Osteoblast (primary cell): ENCODE results near the gene FBXL4. TPM values are rescaled to one million over a fixed set of nuclear protein-coding genes. Genes with fewer than 3 reads are reported as not detected.

Experiments used
- DNase-seq: peaks from one replicate; pipeline ENCODE4 v3.0.0; 2011; ENCODE audit warnings: low spot score, mixed read lengths; ENCODE audit not compliant: insufficient read length; ENCODE audit errors: missing footprints
- H2AFZ ChIP-seq: 2 replicates; pipeline ENCODE4 v1.6.0; 2011; ENCODE audit warnings: mild to moderate bottlenecking, low read length
- H3K27ac ChIP-seq: 2 replicates; pipeline ENCODE4 v1.5.1; 2011; ENCODE audit warnings: mild to moderate bottlenecking, low read depth, low read length, moderate library complexity
- H3K27me3 ChIP-seq: 2 replicates; pipeline ENCODE4 v1.6.0; 2012; ENCODE audit warnings: mild to moderate bottlenecking, control low read depth, inconsistent platforms, low read length, moderate library complexity; ENCODE audit not compliant: insufficient read depth
- H3K36me3 ChIP-seq: 2 replicates; pipeline ENCODE4 v1.5.1; 2011; ENCODE audit warnings: mild to moderate bottlenecking, low read length, control low read depth, moderate library complexity; ENCODE audit not compliant: insufficient read depth
- H3K4me1 ChIP-seq: 2 replicates; pipeline ENCODE4 v1.5.1; 2011; ENCODE audit warnings: mild to moderate bottlenecking, low read length, control low read depth, moderate library complexity; ENCODE audit not compliant: insufficient read depth
- H3K4me2 ChIP-seq: 2 replicates; pipeline ENCODE4 v1.6.0; 2011; ENCODE audit warnings: mild to moderate bottlenecking, low read length; ENCODE audit not compliant: insufficient read depth
- H3K4me3 ChIP-seq: fragments of 200-600 bp; sonication (generic); 3 replicates; pipeline ENCODE4 v1.5.1; 2012; ENCODE audit warnings: mild to moderate bottlenecking, low read length, inconsistent platforms; ENCODE audit not compliant: insufficient read depth
- H3K79me2 ChIP-seq: 2 replicates; pipeline ENCODE4 v1.6.0; 2012; ENCODE audit warnings: mild to moderate bottlenecking, low read length, control low read depth, inconsistent platforms; ENCODE audit not compliant: insufficient read depth
- H3K9me3 ChIP-seq: 2 replicates; pipeline ENCODE4 v1.5.1; 2011; ENCODE audit warnings: low read depth, low read length, control low read depth
- H4K20me1 ChIP-seq: 2 replicates; pipeline ENCODE4 v1.6.0; 2012; ENCODE audit warnings: mild to moderate bottlenecking, low read length, control low read depth; ENCODE audit not compliant: insufficient read depth
- CTCF ChIP-seq: IDR thresholded peaks from 2 replicates; pipeline ENCODE4 v1.5.1; 2011; ENCODE audit warnings: mild to moderate bottlenecking, low read depth, low read length, moderate library complexity; ENCODE audit errors: extremely low read depth
- total RNA-seq: library from RNA; depleted of rRNA; stranded (reverse); fragments of >200 nt; gene quantifications from 2 replicates; pipeline ENCODE4 v1.2.3, GENCODE V29; 2012

Gene FBXL4
- total RNA-seq, 1 donor, result 18.8 TPM

- no peak overlapping the region for H3K4me2 ChIP-seq
- no peaks in the 10 kb centered on the region for H3K36me3 ChIP-seq
- no peaks in the 10 kb centered on the region for H4K20me1 ChIP-seq
- no peak overlapping the region for H3K27ac ChIP-seq
- H3K79me2 ChIP-seq, result no peaks in the 10 kb centered on the region
- H3K9me3 ChIP-seq, result no peaks in the 10 kb centered on the region
- no peak for TF ChIP-seq CTCF
- no peak overlapping the region for H2AFZ ChIP-seq
- peaks cover 74% of the 10 kb centered on the region for H3K27me3 ChIP-seq
- peak; percentile 30 for DNase-seq
- no peak overlapping the region for H3K4me3 ChIP-seq
- peaks cover 15% of the 10 kb centered on the region for H3K4me1 ChIP-seq
Measured at GRCh38 chr6:98830146-98830545, 117.6 kb downstream of the FBXL4 start.

- Histone ChIP-seq H3K27ac (no peak overlapping the region), H3K4me3 (no peak overlapping the region), H3K27me3 (peaks cover 83% of the 10 kb centered on the region), H3K4me2 (no peak overlapping the region), H2AFZ (no peak overlapping the region), H3K9me3 (no peaks in the 10 kb centered on the region), H4K20me1 (no peaks in the 10 kb centered on the region), H3K79me2 (no peaks in the 10 kb centered on the region), H3K36me3 (no peaks in the 10 kb centered on the region), H3K4me1 (peaks cover 15% of the 10 kb centered on the region)
- DNase-seq, result peak; percentile 44
- TF ChIP-seq CTCF, result no peak
Measured at GRCh38 chr6:98828941-98829411, 118.8 kb downstream of the FBXL4 start.

- peak; percentile 82 for DNase-seq
- H2AFZ ChIP-seq, result no peak overlapping the region
- TF ChIP-seq CTCF, result no peak
- no peaks in the 10 kb centered on the region for H3K36me3 ChIP-seq
- H3K27me3 ChIP-seq, result peaks cover 90% of the 10 kb centered on the region
- no peak overlapping the region for H3K27ac ChIP-seq
- no peak overlapping the region for H3K4me2 ChIP-seq
- no peaks in the 10 kb centered on the region for H3K79me2 ChIP-seq
- peaks cover 10% of the 10 kb centered on the region for H3K4me1 ChIP-seq
- H3K4me3 ChIP-seq, result no peak overlapping the region
- H3K9me3 ChIP-seq, result no peaks in the 10 kb centered on the region
- H4K20me1 ChIP-seq, result no peaks in the 10 kb centered on the region
Measured at GRCh38 chr6:98828211-98828788, 119.4 kb downstream of the FBXL4 start.

GRCh38 chr6:98827295-98828159 is 120.2 kb downstream of the FBXL4 start:
- no peak overlapping the region for H2AFZ ChIP-seq
- H3K36me3 ChIP-seq, result no peaks in the 10 kb centered on the region
- peaks cover 91% of the 10 kb centered on the region for H3K27me3 ChIP-seq

More at GRCh38 chr6:98827295-98828159, 120.2 kb downstream of the FBXL4 start:
- no peak overlapping the region for H3K4me2 ChIP-seq
- no peak for TF ChIP-seq CTCF
- no peaks in the 10 kb centered on the region for H3K79me2 ChIP-seq
- no peak overlapping the region for H3K4me3 ChIP-seq
- no peak overlapping the region for H3K27ac ChIP-seq
- no peaks in the 10 kb centered on the region for H3K9me3 ChIP-seq
- peak; percentile 75 for DNase-seq
- H4K20me1 ChIP-seq, result no peaks in the 10 kb centered on the region
- peaks cover 5% of the 10 kb centered on the region for H3K4me1 ChIP-seq
